DLD1 (cell line): Measurements from ENCODE around the gene ARHGAP33.

Experiments
- in situ Hi-C: cut with HindIII; loops from 2 replicates; pipeline ENCODE4 v1.10.0; 2017; ENCODE audit warnings: low sequenced_read_pairs

ARHGAP33 gene

DNA sequence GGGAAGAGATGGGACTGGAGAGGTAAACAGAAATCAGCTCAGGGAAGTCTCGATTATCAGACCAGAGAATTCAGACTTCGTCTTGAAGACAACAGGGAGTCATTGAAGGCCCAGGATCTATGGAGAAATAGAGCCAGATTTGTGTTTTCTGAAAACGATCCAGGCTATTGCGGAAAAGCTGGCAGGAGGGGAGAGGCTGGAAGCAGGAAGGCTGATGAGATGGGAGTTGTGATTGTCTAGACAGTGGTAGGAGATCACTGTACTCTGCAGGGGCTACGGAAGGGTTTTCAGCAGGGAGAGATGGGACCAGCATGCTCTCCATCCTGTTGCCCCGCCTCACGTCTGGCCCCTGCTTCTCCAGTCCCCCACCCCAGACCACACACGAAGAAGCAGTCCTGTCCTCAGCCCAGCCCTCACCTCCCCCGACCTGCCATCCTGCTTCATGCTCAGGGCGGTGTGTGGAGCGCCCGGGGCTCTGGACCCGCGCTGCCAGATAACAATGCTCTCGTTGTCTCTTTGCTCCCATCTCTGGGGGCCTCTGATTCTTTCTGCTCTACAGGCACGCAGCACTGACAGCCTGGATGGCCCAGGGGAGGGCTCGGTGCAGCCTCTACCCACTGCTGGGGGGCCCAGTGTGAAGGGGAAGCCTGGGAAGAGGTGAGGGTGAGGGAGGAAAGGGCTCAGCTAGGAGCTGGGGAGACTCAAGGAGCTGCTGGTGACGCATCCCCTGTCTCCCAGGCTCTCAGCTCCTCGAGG, 1.9 kb downstream of the ARHGAP33 start:
- in situ Hi-C loops = no loop called here

DNA sequence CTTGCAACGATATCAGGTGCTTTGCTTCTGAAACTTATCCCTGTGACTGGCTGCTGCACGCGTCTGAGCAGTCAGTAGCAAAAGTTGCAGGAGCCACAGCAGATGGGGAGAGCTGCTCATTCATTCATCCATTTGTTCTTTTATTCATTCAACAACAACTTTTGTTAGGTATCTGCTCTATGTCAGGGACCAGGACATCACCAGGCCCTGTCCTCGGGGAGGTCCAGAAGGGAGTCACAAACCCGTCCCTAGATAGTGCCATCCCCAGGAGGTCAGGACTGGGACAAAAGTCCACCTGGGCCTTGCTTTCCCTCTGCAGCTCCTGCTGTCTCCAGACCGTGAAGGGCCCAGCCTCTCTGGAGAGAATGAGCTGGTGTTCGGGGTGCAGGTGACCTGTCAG, 2.6 kb downstream of the ARHGAP33 start:
- in situ Hi-C loops = no loop called here

GRCh38 chr19:35779033-35779432, 3.7 kb downstream of the ARHGAP33 start:
- in situ Hi-C loops = no loop called here

DNA sequence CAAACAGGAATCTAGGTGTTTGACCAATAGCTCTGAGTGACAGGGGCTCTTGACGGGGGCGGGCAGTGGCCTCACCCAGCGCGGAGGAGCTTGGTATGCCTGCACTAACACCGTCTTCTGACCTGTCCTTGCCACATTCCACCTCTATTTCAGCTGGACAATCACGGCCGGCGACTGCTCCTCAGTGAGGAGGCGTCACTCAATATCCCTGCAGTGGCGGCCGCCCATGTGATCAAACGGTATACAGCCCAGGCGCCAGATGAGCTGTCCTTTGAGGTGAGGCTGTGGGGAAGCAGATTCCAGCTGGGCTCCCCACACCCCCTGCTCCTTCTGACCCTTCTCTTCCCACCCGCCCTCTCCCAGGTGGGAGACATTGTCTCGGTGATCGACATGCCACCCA, 4.7 kb downstream of the ARHGAP33 start:
- in situ Hi-C loops = no loop called here

- in situ Hi-C loops = no loop called here
Measured at GRCh38 chr19:35780717-35781116, 5.4 kb downstream of the ARHGAP33 start.

DNA sequence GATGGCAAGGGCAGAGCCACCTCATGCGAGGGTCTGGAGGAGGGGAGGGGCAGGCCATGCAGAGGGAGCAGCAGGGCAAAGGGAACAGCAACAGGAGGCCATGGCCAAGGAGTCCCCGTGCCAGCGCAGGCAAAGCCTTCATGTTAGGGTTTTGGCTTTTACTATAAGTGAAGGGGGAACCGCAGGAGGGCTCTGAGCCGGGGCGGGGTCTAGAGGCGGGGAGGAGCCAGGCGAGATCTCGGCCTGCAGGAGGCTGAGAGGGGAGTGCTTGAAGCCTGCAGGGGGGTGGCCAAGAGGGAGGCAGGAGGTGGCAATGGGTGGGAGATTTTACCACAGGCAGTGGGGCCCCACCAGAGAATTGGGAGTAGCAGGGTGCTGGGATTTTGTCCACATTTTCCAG, 6.3 kb downstream of the ARHGAP33 start:
- in situ Hi-C loops = no loop called here

DNA sequence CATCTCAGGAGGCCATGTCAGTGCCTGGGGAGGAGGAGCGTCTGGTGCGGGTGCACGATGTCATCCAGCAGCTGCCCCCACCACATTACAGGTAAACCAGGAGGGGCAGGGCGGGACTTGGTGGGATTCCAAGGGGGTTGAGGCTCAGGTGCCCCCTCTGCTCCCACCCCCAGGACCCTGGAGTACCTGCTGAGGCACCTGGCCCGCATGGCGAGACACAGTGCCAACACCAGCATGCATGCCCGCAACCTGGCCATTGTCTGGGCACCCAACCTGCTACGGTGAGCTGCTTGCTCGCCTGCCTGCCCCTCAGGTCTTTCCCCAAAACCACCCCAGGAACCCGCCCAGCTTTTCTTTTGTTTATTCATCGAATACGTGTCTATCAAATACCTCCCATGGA, 7.2 kb downstream of the ARHGAP33 start:
- in situ Hi-C loops = no loop called here

- in situ Hi-C loops = no loop called here
Measured at GRCh38 chr19:35783469-35784434, 8.4 kb downstream of the ARHGAP33 start.

DNA sequence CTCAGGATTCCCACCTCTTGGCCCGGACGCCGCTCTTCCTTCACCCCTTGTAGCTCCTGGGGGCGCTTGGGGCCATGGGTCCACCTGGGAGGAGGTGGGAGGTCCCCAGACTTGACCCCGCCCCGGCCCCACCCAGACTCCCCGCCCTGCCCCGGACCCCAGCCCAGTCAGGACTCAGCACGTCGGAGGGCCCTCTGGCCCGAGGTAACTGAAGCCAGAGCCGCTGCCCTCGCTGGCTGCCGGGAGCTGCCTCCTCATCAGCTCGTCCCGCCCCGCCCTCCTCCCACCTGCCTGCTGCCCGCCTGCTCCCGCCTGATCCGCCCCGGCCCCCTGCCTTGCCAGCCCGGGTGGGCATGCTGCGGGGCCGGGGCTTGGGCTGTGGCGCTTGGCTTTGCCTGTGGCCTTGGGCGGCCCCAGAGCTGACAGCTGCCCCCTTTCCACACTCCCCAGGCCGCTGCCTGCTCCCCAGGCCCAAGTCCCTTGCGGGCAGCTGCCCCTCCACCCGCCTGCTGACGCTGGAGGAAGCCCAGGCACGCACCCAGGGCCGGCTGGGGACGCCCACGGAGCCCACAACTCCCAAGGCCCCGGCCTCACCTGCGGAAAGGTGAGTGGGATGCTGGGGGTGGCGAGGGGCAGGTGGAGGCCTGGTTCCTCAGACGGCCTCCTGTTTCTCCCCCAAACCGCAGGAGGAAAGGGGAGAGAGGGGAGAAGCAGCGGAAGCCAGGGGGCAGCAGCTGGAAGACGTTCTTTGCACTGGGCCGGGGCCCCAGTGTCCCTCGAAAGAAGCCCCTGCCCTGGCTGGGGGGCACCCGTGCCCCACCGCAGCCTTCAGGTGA, 9.4 kb downstream of the ARHGAP33 start:
- in situ Hi-C loops = no loop called here

GRCh38 chr19:35785339-35785627, 9.9 kb downstream of the ARHGAP33 start:
- in situ Hi-C loops = no loop called here

- in situ Hi-C loops = no loop called here
Measured at GRCh38 chr19:35786299-35787160, 11.2 kb downstream of the ARHGAP33 start.

DNA sequence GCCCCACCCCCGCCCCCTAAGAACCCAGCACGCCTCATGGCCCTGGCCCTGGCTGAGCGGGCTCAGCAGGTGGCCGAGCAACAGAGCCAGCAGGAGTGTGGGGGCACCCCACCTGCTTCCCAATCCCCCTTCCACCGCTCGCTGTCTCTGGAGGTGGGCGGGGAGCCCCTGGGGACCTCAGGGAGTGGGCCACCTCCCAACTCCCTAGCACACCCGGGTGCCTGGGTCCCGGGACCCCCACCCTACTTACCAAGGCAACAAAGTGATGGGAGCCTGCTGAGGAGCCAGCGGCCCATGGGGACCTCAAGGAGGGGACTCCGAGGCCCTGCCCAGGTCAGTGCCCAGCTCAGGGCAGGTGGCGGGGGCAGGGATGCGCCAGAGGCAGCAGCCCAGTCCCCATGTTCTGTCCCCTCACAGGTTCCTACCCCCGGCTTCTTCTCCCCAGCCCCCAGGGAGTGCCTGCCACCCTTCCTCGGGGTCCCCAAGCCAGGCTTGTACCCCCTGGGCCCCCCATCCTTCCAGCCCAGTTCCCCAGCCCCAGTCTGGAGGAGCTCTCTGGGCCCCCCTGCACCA, 11.9 kb downstream of the ARHGAP33 start:
- in situ Hi-C loops = no loop called here

- in situ Hi-C loops = no loop called here
Measured at GRCh38 chr19:35788205-35788960, 13.0 kb downstream of the ARHGAP33 start.

- in situ Hi-C loops = no loop called here
Measured at GRCh38 chr19:35789195-35789977, 14.0 kb downstream of the ARHGAP33 start.

DNA sequence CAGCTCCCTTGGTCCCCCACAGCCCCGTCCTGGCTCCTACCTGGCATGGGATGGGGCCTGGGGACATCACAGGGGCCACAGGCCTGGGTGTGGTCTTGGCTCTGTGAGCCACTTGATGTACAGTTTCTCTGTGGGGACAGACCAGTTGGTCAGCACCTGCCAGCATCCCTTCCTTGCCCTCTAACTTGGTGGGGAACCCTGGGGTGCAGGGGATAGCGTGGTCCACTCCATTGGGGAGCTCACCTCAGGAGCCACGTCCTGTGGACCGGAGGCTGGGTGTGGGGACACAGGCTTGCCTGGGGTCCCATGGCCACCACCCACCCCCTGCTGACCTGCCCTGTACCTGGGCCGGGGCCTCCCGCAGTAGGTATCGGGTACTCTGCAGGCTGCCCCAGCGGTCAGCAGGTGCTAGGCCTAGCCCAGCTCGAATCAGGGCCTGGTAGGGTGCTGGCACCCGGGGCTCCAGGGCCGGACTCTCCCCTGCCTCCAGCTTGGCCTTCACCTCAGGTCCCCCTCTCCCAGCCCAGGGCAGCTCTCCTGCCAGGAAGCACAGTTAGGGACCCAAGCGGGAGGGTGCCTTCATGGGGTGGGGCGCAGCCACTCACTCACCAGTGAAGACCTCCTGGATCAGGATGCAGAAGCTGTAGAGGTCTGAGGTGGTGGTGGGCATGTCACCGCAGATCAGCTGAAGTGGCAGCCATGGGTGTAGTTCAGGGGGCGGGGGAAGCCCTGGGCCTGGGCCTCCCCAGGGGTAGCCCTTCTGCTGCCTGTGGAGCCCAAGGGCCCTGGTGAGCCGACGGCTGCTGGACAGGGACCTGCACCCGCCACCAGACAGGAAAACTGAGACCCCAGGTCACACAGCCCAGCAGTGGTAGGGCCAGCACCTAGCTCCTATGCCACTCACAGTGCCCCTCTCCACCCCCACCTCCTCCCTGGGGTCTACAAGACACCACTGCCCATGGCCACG, 14.9 kb downstream of the ARHGAP33 start:
- in situ Hi-C loops = no loop called here

- in situ Hi-C loops = no loop called here
Measured at GRCh38 chr19:35790981-35791813, 15.8 kb downstream of the ARHGAP33 start.
